ENCODE results near the gene MUC5AC. TPM values are rescaled to one million over a fixed set of nuclear protein-coding genes. Genes with fewer than 3 reads are reported as not detected.
"Not testable (repeated sequence)": the region's sequence is repeated elsewhere in the genome, so short reads cannot be mapped to it uniquely, and the experiment has no call there.

Gene MUC5AC
- total RNA-seq, 1 donor from 2014 or later = not detected

DNA sequence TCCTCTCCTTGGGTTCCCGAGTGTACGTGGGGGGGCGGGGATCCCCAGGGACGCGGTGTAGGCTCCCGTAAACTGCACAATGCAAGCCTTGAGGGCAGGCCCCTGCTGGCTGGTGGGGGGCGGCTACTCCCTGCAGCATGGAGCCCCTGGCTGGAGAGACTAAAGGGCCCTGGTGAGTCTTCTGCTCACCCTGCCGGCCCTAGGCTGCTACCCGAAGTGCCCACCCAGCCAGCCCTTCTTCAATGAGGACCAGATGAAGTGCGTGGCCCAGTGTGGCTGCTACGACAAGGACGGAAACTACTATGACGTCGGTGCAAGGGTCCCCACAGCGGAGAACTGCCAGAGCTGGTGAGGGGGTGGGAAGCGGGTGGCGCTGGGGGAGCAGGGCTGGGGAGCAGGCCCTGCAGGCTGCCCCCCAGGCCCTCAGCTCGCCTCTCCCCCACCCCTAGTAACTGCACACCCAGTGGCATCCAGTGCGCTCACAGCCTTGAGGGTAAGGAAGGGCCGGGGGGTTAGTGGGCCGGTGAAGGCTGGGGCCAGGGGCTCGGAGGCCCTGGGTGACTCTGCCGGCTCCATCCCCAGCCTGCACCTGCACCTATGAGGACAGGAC lies 81.9 kb downstream of the MUC5AC start:
- TF ChIP-seq, protein P1, sequence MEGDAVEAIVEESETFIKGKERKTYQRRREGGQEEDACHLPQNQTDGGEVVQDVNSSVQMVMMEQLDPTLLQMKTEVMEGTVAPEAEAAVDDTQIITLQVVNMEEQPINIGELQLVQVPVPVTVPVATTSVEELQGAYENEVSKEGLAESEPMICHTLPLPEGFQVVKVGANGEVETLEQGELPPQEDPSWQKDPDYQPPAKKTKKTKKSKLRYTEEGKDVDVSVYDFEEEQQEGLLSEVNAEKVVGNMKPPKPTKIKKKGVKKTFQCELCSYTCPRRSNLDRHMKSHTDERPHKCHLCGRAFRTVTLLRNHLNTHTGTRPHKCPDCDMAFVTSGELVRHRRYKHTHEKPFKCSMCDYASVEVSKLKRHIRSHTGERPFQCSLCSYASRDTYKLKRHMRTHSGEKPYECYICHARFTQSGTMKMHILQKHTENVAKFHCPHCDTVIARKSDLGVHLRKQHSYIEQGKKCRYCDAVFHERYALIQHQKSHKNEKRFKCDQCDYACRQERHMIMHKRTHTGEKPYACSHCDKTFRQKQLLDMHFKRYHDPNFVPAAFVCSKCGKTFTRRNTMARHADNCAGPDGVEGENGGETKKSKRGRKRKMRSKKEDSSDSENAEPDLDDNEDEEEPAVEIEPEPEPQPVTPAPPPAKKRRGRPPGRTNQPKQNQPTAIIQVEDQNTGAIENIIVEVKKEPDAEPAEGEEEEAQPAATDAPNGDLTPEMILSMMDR (IDR thresholded peaks at IDR 0.05) = no peak
- peaks cover 1% of the 10 kb centered on the region for H3K4me1 Mint-ChIP-seq (ENCODE audit: unreplicated experiment)
- H3K27ac Mint-ChIP-seq (ENCODE audit: unreplicated experiment) = no peak overlapping the region
- no peaks in the 10 kb centered on the region for H3K36me3 Mint-ChIP-seq (ENCODE audit: unreplicated experiment)
- DNase-seq (ENCODE audit: extremely low spot score, unreplicated experiment) = no peak
- H3K27me3 Mint-ChIP-seq (ENCODE audit: unreplicated experiment) = no peaks in the 10 kb centered on the region
- no peaks in the 10 kb centered on the region for H3K9me3 Mint-ChIP-seq (ENCODE audit: unreplicated experiment)
- no peak overlapping the region for H3K4me3 Mint-ChIP-seq (ENCODE audit: unreplicated experiment)

DNA sequence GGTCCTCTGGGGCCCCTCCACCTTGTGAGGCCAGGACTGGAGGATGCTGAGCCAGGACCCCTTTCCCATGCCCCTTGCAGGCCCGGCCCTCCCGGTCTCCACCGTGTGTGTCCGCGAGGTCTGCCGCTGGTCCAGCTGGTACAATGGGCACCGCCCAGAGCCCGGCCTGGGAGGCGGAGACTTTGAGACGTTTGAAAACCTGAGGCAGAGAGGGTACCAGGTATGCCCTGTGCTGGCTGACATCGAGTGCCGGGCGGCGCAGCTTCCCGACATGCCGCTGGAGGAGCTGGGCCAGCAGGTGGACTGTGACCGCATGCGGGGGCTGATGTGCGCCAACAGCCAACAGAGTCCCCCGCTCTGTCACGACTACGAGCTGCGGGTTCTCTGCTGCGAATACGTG lies 83.0 kb downstream of the MUC5AC start:
- TF ChIP-seq, protein P1 (IDR thresholded peaks at IDR 0.05) = no peak
- no peak overlapping the region for H3K27ac Mint-ChIP-seq (ENCODE audit: unreplicated experiment)
- no peak for DNase-seq (ENCODE audit: extremely low spot score, unreplicated experiment)
- H3K27me3 Mint-ChIP-seq (ENCODE audit: unreplicated experiment) = no peaks in the 10 kb centered on the region
- H3K4me1 Mint-ChIP-seq (ENCODE audit: unreplicated experiment) = no peaks in the 10 kb centered on the region
- no peaks in the 10 kb centered on the region for H3K36me3 Mint-ChIP-seq (ENCODE audit: unreplicated experiment)
- H3K9me3 Mint-ChIP-seq (ENCODE audit: unreplicated experiment) = no peaks in the 10 kb centered on the region
- H3K4me3 Mint-ChIP-seq (ENCODE audit: unreplicated experiment) = no peak overlapping the region

GRCh38 chr11:1241706-1242105 lies 84.0 kb downstream of the MUC5AC start:
- Mint-ChIP-seq H3K27ac (ENCODE audit: unreplicated experiment) (no peak overlapping the region), H3K9me3 (ENCODE audit: unreplicated experiment) (no peaks in the 10 kb centered on the region), H3K4me1 (ENCODE audit: unreplicated experiment) (no peaks in the 10 kb centered on the region), H3K4me3 (ENCODE audit: unreplicated experiment) (no peak overlapping the region), H3K27me3 (ENCODE audit: unreplicated experiment) (no peaks in the 10 kb centered on the region), H3K36me3 (ENCODE audit: unreplicated experiment) (no peaks in the 10 kb centered on the region)
- TF ChIP-seq, protein P1 (IDR thresholded peaks at IDR 0.05) = no peak
- no peak for DNase-seq (ENCODE audit: extremely low spot score, unreplicated experiment)

DNA sequence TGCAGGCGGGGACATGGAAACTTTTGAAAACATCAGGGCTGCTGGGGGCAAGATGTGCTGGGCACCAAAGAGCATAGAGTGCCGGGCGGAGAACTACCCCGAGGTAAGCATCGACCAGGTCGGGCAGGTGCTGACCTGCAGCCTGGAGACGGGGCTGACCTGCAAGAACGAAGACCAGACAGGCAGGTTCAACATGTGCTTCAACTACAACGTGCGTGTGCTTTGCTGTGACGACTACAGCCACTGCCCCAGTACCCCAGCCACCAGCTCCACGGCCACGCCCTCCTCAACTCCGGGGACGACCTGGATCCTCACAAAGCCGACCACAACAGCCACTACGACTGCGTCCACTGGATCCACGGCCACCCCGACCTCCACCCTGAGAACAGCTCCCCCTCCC lies 84.5 kb downstream of the MUC5AC start:
- DNase-seq (ENCODE audit: extremely low spot score, unreplicated experiment) = no peak
- no peak overlapping the region for H3K27ac Mint-ChIP-seq (ENCODE audit: unreplicated experiment)
- H3K9me3 Mint-ChIP-seq (ENCODE audit: unreplicated experiment) = no peaks in the 10 kb centered on the region
- no peaks in the 10 kb centered on the region for H3K4me1 Mint-ChIP-seq (ENCODE audit: unreplicated experiment)
- H3K27me3 Mint-ChIP-seq (ENCODE audit: unreplicated experiment) = no peaks in the 10 kb centered on the region
- TF ChIP-seq, protein P1 (IDR thresholded peaks at IDR 0.05) = no peak
- no peak overlapping the region for H3K4me3 Mint-ChIP-seq (ENCODE audit: unreplicated experiment)
- H3K36me3 Mint-ChIP-seq (ENCODE audit: unreplicated experiment) = no peaks in the 10 kb centered on the region

DNA sequence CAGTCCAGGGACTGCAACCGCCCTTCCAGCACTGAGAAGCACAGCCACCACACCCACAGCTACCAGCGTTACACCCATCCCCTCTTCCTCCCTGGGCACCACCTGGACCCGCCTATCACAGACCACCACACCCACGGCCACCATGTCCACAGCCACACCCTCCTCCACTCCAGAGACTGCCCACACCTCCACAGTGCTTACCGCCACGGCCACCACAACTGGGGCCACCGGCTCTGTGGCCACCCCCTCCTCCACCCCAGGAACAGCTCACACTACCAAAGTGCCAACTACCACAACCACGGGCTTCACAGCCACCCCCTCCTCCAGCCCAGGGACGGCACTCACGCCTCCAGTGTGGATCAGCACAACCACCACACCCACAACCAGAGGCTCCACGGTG lies 85.0 kb downstream of the MUC5AC start:
- H3K36me3 Mint-ChIP-seq (ENCODE audit: unreplicated experiment); H3K4me1 Mint-ChIP-seq (ENCODE audit: unreplicated experiment); H3K27me3 Mint-ChIP-seq (ENCODE audit: unreplicated experiment); H3K9me3 Mint-ChIP-seq (ENCODE audit: unreplicated experiment); H3K27ac Mint-ChIP-seq (ENCODE audit: unreplicated experiment); H3K4me3 Mint-ChIP-seq (ENCODE audit: unreplicated experiment); DNase-seq (ENCODE audit: extremely low spot score, unreplicated experiment): not testable (repeated sequence)

GRCh38 chr11:1243521-1243920 lies 85.8 kb downstream of the MUC5AC start:
- H3K9me3 Mint-ChIP-seq (ENCODE audit: unreplicated experiment); H3K4me1 Mint-ChIP-seq (ENCODE audit: unreplicated experiment); H3K36me3 Mint-ChIP-seq (ENCODE audit: unreplicated experiment); H3K27ac Mint-ChIP-seq (ENCODE audit: unreplicated experiment); DNase-seq (ENCODE audit: extremely low spot score, unreplicated experiment); H3K27me3 Mint-ChIP-seq (ENCODE audit: unreplicated experiment); H3K4me3 Mint-ChIP-seq (ENCODE audit: unreplicated experiment): not testable (repeated sequence)

- H3K36me3 Mint-ChIP-seq (ENCODE audit: unreplicated experiment); H3K4me3 Mint-ChIP-seq (ENCODE audit: unreplicated experiment); H3K4me1 Mint-ChIP-seq (ENCODE audit: unreplicated experiment); H3K27me3 Mint-ChIP-seq (ENCODE audit: unreplicated experiment); DNase-seq (ENCODE audit: extremely low spot score, unreplicated experiment); H3K27ac Mint-ChIP-seq (ENCODE audit: unreplicated experiment); H3K9me3 Mint-ChIP-seq (ENCODE audit: unreplicated experiment): not testable (repeated sequence)
These were observed 86.8 kb downstream of the MUC5AC start for GRCh38 chr11:1244557-1244956.

- not testable (repeated sequence) for DNase-seq (ENCODE audit: extremely low spot score, unreplicated experiment); H3K4me1 Mint-ChIP-seq (ENCODE audit: unreplicated experiment); H3K27me3 Mint-ChIP-seq (ENCODE audit: unreplicated experiment); H3K4me3 Mint-ChIP-seq (ENCODE audit: unreplicated experiment); H3K36me3 Mint-ChIP-seq (ENCODE audit: unreplicated experiment); H3K9me3 Mint-ChIP-seq (ENCODE audit: unreplicated experiment); H3K27ac Mint-ChIP-seq (ENCODE audit: unreplicated experiment)
These were observed 88.0 kb downstream of the MUC5AC start for GRCh38 chr11:1245717-1246116.

- not testable (repeated sequence) for H3K9me3 Mint-ChIP-seq (ENCODE audit: unreplicated experiment); H3K4me1 Mint-ChIP-seq (ENCODE audit: unreplicated experiment); H3K4me3 Mint-ChIP-seq (ENCODE audit: unreplicated experiment); H3K27ac Mint-ChIP-seq (ENCODE audit: unreplicated experiment); DNase-seq (ENCODE audit: extremely low spot score, unreplicated experiment); H3K36me3 Mint-ChIP-seq (ENCODE audit: unreplicated experiment); H3K27me3 Mint-ChIP-seq (ENCODE audit: unreplicated experiment)
These were observed 88.5 kb downstream of the MUC5AC start for GRCh38 chr11:1246301-1246700.
